IPS-15b (cell line): ENCODE results near the gene RARRES1.
"Not testable (repeated sequence)": the region's sequence is repeated elsewhere in the genome, so short reads cannot be mapped to it uniquely, and the experiment has no call there.

ENCODE experiments used
- H3K27me3 ChIP-seq: one replicate; pipeline ENCODE4 v1.6.1; 2013; ENCODE audit warnings: low read length; ENCODE audit not compliant: control insufficient read depth, insufficient read depth
- H3K36me3 ChIP-seq: one replicate; pipeline ENCODE4 v1.6.1; 2013; ENCODE audit warnings: low read length; ENCODE audit not compliant: control insufficient read depth, insufficient read depth
- H3K4me1 ChIP-seq: one replicate; pipeline ENCODE4 v1.6.1; 2013; ENCODE audit warnings: mild to moderate bottlenecking, low read length; ENCODE audit not compliant: control insufficient read depth, insufficient read depth
- H3K4me3 ChIP-seq: one replicate; pipeline ENCODE4 v1.5.1; 2013; ENCODE audit warnings: low read depth, low read length
- H3K9ac ChIP-seq: one replicate; pipeline ENCODE4 v1.6.1; 2013; ENCODE audit warnings: low read depth, mild to moderate bottlenecking, low read length
- H3K9me3 ChIP-seq: one replicate; pipeline ENCODE4 v1.6.1; 2013; ENCODE audit warnings: mild to moderate bottlenecking, low read length; ENCODE audit not compliant: control insufficient read depth, insufficient read depth

Gene RARRES1

DNA sequence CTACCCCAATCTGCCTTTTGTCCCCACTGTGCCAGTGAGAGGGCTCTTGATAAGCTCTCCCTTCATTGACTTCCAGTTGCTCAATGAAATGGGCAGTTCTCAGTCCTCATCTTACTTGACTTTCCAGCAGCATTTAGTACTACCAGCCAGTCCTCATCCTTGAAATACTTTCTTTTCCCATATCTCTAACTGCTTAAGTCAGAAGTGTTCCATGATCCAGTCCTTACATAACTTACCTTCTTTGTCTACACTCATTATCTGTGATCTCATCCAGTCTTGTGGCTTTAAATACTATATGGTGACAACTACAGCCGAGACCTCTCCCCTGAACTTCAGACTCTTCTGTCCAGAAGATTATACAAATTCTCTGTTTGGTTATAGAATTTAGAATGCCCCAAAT lies 28.7 kb downstream of the RARRES1 start:
- Histone ChIP-seq H3K4me3 (no peak overlapping the region), H3K9me3 (no peaks in the 10 kb centered on the region), H3K9ac (no peak overlapping the region)

DNA sequence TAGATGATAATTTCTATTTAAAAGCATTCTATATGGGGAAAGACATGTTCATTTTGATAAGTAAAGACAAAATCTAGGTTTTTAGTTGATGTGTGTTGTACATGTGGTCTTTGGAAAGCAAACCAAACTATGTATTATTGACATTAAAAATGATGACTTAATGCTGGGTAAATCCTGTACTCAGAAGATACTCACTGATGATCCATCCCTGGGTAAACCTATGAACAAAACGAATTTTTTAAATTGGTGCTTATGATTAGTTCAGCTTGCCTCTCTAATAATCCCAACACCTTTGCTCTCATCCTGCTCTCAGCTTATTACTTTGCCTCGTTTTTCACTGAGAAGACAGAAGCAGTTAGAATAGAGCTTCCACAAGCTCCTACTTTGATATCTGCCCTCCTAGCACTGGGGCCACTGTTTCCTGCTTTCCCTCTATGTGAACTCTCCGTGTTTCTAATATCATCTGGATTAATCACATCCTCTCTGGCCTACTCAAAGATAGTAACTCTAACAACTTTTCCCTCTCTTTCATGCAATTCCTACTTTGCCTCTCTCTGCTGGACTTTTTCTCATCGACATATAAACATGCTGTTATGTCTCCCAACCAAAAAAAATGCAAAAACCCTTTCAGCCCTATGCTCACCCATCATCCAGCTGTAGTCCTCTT lies 29.3 kb downstream of the RARRES1 start:
- no peaks in the 10 kb centered on the region for H3K27me3 ChIP-seq
- no peaks in the 10 kb centered on the region for H3K36me3 ChIP-seq
- no peak overlapping the region for H3K9ac ChIP-seq
- H3K4me3 ChIP-seq = no peak overlapping the region
- H3K9me3 ChIP-seq = no peaks in the 10 kb centered on the region
- no peaks in the 10 kb centered on the region for H3K4me1 ChIP-seq

More for the DNA sequence above, 28.7 kb downstream of the RARRES1 start:
- no peaks in the 10 kb centered on the region for H3K27me3 ChIP-seq
- H3K4me1 ChIP-seq = no peaks in the 10 kb centered on the region
- H3K36me3 ChIP-seq = no peaks in the 10 kb centered on the region

DNA sequence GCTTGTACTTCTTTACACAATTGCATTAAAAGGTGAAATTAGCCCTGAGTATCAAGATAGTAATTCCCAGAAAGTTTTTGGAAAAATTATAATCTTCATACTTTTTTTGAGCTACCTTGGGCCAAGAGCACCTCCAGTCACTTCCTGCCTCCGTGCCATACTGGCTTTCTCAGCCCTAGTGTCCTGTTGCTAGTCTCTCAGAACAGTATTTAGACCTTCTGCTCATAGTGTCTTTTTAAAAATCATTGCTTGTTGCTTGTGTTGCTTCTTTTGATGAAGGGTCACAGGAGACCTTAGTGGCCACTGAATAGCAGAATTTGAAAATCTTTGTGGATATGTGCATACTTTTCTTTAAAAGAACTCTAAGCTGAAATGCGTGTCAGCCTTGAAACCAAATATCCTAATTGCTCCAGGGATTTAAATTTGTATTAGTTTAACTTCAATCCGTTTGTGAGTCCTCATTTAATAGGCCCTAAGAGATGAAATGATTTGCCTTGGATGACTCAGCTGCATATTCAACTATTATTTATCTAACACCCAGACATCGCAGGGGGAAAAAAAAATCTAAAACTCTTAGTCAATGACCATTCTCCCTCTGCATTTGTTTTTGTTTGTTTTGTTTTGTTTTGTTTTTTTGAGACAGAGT lies 30.7 kb downstream of the RARRES1 start:
- no peak overlapping the region for H3K9ac ChIP-seq
- no peaks in the 10 kb centered on the region for H3K9me3 ChIP-seq
- no peaks in the 10 kb centered on the region for H3K27me3 ChIP-seq
- no peaks in the 10 kb centered on the region for H3K4me1 ChIP-seq
- H3K36me3 ChIP-seq = no peaks in the 10 kb centered on the region
- no peak overlapping the region for H3K4me3 ChIP-seq

DNA sequence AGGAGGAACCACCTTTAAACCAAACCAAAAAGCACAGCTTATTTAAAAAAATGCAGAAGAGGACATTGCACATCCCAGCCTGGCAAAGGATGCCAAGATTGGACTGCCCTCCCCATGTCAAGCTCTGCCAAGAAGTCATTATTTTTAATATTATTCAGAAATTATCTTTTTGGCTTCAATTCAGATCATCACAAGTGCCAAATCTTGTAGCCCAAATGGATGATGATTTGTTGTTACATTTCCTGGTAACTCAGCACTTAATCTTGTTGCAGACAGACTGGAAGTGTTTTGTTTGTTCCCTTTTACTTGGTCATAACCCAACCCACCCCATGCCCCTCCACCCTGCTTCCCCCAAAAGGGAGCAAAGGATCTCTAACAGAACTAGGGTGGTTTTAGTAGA lies 31.7 kb downstream of the RARRES1 start:
- no peaks in the 10 kb centered on the region for H3K27me3 ChIP-seq
- H3K4me3 ChIP-seq = no peak overlapping the region
- no peaks in the 10 kb centered on the region for H3K9me3 ChIP-seq
- H3K36me3 ChIP-seq = no peaks in the 10 kb centered on the region
- H3K4me1 ChIP-seq = no peaks in the 10 kb centered on the region
- H3K9ac ChIP-seq = no peak overlapping the region

DNA sequence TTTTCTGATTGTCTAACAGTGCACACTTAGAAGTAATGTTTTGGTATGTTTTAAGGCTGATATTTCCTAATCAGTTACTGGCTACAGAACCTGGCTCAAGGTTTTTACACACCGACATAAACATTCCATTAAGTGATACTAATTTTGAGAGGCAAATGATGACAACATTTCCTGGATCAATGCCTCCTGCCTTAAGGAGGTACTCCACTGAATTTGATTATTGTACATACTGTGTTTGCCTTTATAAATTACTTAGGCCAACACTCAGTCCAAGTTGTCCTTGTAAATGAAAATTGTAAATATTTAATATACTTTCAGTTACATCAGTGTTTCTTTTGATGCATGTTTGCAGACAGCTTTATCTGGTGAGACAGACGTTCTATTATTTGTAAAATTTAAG lies 35.6 kb downstream of the RARRES1 start:
- Histone ChIP-seq H3K9ac (no peak overlapping the region), H3K36me3 (peaks cover 3% of the 10 kb centered on the region), H3K9me3 (no peaks in the 10 kb centered on the region), H3K4me1 (no peaks in the 10 kb centered on the region), H3K4me3 (no peak overlapping the region), H3K27me3 (no peaks in the 10 kb centered on the region)

DNA sequence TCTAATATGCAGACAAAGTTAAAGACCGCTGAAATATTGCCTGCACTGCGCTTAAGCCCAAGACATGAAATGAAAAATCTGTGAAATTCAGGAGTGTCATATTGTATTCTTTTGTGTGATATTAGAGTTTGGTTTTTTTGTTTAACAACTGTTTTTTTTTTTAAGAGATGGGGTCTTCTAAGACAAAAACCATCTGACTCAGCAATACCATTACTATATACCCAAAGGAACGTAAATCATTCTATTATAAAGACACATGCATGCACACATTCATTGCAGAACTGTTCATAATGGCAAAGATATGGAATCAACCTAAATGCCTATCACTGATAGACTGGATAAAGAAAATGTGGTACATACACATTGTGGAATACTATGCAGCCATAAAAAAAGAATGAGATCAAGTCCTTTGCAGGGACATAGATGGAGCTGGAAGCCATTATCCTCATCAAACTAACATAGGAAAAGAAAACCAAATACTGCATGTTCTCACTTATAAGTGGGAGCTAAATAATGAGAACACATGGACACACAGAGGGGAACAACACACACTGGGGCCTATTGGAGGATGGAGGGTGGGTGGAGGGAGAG lies 38.3 kb downstream of the RARRES1 start:
- H3K9me3 ChIP-seq, H3K27me3 ChIP-seq, H3K4me3 ChIP-seq, H3K9ac ChIP-seq, H3K36me3 ChIP-seq, H3K4me1 ChIP-seq: not testable (repeated sequence)

DNA sequence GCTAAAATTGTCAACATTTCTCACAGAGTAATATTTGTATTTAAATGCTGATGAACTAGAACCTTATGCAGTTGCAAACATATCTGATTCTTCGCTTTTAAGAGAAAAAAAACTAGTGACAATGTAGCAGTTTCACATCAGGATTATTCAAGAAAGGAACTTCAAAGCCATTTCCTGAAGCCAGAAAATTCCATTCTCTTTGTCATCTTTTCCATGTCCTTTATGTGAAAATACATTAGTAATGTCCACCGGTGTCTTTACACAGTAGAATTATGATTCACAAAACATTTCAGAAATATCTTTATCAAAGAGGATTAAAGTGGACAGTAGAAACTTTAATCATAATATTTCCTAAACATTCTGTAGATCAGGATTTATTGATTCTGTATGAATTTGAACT lies 47.1 kb downstream of the RARRES1 start:
- Histone ChIP-seq H3K9ac (no peak overlapping the region), H3K27me3 (no peaks in the 10 kb centered on the region), H3K9me3 (no peaks in the 10 kb centered on the region), H3K36me3 (peaks cover 3% of the 10 kb centered on the region), H3K4me1 (no peaks in the 10 kb centered on the region), H3K4me3 (no peak overlapping the region)

DNA sequence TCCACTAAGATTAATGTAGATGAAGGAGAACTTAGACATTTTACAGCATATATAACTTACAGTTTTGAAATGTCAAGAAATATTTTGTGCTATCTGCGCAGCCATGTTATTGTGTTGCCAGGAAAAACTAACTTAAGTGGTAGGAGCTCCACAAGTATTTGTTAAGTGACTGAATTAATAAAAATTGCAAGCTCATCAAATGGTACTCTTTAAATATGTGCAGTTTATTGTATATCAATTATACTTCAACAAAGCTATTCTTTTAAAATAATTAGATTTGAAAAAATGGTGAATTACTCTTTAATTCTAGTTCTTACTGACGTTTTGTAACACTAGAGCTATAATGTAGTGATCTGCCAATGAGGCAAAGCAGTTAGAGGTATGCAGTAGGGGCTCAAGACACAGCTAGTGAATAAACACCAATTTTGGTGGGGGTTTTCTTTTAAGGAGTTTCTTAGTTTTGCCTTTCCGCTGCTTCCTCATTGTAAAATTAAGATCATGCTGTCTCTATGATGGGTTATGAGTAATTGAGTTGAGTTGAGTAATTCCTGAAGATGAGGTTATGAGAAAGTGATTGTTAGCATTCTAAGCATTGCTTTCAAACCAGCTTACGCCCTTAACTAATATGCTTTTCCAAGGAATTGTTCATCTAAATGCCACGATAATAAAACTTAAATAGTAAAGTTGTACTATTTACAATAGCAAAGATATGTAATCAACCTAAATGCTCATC lies 48.9 kb downstream of the RARRES1 start:
- no peaks in the 10 kb centered on the region for H3K4me1 ChIP-seq
- no peak overlapping the region for H3K9ac ChIP-seq
- H3K27me3 ChIP-seq = no peaks in the 10 kb centered on the region
- peaks cover 3% of the 10 kb centered on the region for H3K36me3 ChIP-seq
- no peaks in the 10 kb centered on the region for H3K9me3 ChIP-seq
- H3K4me3 ChIP-seq = no peak overlapping the region

DNA sequence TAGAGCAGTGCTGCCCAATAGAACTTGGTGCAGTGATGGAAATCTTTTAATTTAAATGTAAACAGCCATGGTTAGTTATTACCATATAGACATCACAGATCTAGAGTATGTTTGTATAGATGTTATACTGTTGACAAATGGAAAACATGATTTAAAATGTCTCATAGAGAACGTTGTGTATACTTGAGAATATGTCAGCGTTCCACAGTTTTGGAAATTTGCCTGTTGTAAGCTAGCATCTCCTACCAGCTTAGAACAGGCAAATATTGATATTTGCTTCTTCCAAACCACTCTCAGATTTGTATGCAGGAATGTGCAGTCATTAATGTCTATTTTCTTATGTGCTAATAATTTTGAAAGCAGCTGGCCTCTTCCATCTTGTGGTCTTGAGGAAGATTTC lies 51.4 kb downstream of the RARRES1 start:
- H3K27me3 ChIP-seq = no peaks in the 10 kb centered on the region
- H3K9me3 ChIP-seq = no peaks in the 10 kb centered on the region
- H3K4me1 ChIP-seq = no peaks in the 10 kb centered on the region
- peaks cover 3% of the 10 kb centered on the region for H3K36me3 ChIP-seq
- H3K9ac ChIP-seq = no peak overlapping the region
- H3K4me3 ChIP-seq = no peak overlapping the region

DNA sequence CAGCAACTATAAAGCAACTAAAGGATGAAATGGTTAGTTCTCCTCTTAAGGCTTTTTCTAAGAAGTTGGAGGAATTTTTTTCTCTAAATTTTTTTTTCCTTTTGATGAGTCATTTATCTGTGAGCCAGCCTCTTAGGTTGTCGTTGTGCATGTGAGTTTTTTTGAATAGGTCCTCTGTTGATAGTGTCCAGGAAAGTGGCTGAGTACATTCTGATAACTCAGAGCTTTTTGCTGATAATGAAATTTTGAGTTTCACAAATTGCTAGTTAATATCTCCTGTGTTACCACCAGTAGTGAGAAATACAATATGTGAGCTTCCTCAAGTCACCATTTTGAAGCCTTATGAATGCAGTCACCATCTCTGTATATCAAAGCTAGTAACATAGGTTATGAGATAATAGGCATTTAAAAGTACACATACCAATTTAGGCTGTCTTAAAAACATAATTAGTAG lies 52.7 kb downstream of the RARRES1 start:
- Histone ChIP-seq H3K9me3 (no peaks in the 10 kb centered on the region), H3K4me3 (no peak overlapping the region), H3K27me3 (no peaks in the 10 kb centered on the region), H3K4me1 (no peaks in the 10 kb centered on the region), H3K36me3 (peaks cover 2% of the 10 kb centered on the region), H3K9ac (no peak overlapping the region)

DNA sequence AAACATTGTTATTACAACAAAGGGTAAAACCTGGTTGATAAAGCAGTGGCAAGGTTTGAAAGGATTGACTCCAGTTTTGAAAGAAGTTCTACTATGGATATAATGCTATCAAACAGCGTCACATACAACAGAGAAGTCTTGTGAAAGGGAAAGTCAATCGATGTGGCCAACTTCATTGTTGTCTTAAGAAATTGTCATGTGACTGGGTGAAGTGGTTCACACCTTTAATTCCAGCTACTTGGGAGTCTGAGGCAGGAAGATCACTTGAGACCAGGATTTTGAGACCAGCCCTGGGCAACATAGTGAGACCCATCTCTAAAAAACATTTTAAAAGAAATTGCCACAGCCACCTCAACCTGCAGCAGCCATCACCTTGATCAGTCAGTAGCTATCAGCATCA lies 53.6 kb downstream of the RARRES1 start:
- no peak overlapping the region for H3K4me3 ChIP-seq
- no peak overlapping the region for H3K9ac ChIP-seq
- H3K36me3 ChIP-seq = no peaks in the 10 kb centered on the region
- H3K9me3 ChIP-seq = no peaks in the 10 kb centered on the region
- no peaks in the 10 kb centered on the region for H3K27me3 ChIP-seq
- H3K4me1 ChIP-seq = no peaks in the 10 kb centered on the region
